ENCODE results near the gene PRKD1.

DNA sequence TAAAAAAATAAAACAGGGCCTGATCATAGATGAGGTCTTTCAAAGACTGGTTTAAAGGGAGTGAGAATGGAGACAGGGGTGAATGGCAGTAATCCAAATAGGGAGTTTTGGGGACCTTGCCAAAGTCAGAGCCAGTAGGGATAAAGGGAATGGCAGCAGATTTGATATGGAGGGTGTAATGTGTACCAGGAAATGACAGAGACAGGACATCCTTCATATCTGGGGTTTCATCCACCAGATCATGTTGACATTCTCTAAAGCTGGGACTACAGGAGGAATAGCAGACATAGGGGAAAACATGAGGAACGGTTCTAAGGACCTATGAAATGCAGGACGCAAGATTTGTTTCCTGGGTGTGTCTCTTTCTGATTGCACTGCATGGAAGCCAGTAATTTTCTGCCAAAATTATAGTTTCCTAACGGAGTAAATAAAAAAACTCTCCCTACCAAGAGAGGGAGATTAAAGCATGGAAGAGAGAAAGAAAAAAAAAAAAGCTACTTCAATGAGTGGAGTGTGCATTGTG, 169.9 kb downstream of the PRKD1 start:
- TF ChIP-seq EZH2 (IDR thresholded peaks at IDR 0.05; ENCODE audit: low read length, unreplicated experiment), result no peak
- TF ChIP-seq, protein P1, sequence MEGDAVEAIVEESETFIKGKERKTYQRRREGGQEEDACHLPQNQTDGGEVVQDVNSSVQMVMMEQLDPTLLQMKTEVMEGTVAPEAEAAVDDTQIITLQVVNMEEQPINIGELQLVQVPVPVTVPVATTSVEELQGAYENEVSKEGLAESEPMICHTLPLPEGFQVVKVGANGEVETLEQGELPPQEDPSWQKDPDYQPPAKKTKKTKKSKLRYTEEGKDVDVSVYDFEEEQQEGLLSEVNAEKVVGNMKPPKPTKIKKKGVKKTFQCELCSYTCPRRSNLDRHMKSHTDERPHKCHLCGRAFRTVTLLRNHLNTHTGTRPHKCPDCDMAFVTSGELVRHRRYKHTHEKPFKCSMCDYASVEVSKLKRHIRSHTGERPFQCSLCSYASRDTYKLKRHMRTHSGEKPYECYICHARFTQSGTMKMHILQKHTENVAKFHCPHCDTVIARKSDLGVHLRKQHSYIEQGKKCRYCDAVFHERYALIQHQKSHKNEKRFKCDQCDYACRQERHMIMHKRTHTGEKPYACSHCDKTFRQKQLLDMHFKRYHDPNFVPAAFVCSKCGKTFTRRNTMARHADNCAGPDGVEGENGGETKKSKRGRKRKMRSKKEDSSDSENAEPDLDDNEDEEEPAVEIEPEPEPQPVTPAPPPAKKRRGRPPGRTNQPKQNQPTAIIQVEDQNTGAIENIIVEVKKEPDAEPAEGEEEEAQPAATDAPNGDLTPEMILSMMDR (conservative IDR thresholded peaks at IDR 0.05; ENCODE audit: low read depth, low read length), result no peak
- TF ChIP-seq EZH2phosphoT487 (IDR thresholded peaks at IDR 0.05; ENCODE audit: borderline replicate concordance, low read length), result no peak
